Endothelial cell of umbilical vein (primary cell): Measurements from ENCODE around the gene PRKAB1. TPM values are rescaled to one million over a fixed set of nuclear protein-coding genes. Genes with fewer than 3 reads are reported as not detected.

ENCODE experiments used
- BruUV-seq: library from RNA; stranded (reverse); fragments of 400-500 nt; replicated peaks from 2 replicates; lab custom pipeline; 2021; lab: Mats Ljungman, UMichigan
- CTCF ChIA-PET: fragments of 300-600, 350-600 bp; sonication (Branson Sonifier 250); formaldehyde crosslinking; loops from one replicate; lab custom pipeline; 2021; ENCODE audit warnings: antibody characterized with exemption, inconsistent platforms; lab: Charles Lee
- POLR2A ChIA-PET: fragments of 300-600, 350-600 bp; sonication (Branson Sonifier 250); formaldehyde crosslinking; loops from one replicate; lab custom pipeline; 2021; ENCODE audit warnings: antibody characterized with exemption, inconsistent platforms; lab: Charles Lee
- DNase-seq: peaks from one replicate; pipeline ENCODE4 v3.0.0-alpha.2; 2011; ENCODE audit warnings: low read depth, low spot score
- FAIRE-seq: peaks from 2 replicates; lab custom pipeline; 2011; peaks lifted over from hg19 to GRCh38; lab: Jason Lieb, UNC
- H2AFZ ChIP-seq: 2 replicates; pipeline ENCODE4 v1.6.0; 2012; ENCODE audit warnings: low read depth, low read length, control low read depth, inconsistent platforms
- H3K27ac ChIP-seq: 2 replicates; pipeline ENCODE4 v1.5.1; 2011; ENCODE audit warnings: low read depth, mild to moderate bottlenecking, control low read depth, low read length, moderate library complexity; ENCODE audit not compliant: insufficient read depth
- H3K27me3 ChIP-seq, 2 experiments: 2 replicates each; pipeline versions ENCODE4 v1.6.0 to v1.6.1; 2011; ENCODE audit warnings: low read length in 2 of 2, mixed read lengths in 1 of 2; ENCODE audit not compliant: control insufficient read depth in 2 of 2, insufficient read depth in 2 of 2
- H3K36me3 ChIP-seq, 2 experiments: 2 replicates in 1 of 2; 3 replicates in 1 of 2; pipeline ENCODE4 v1.5.1; 2011; ENCODE audit warnings: low read length in 2 of 2, mild to moderate bottlenecking in 1 of 2, moderate library complexity in 1 of 2; ENCODE audit not compliant: control insufficient read depth in 2 of 2, insufficient read depth in 2 of 2; ENCODE audit errors: extremely low read depth in 1 of 2
- H3K4me1 ChIP-seq: 3 replicates; pipeline ENCODE4 v1.5.1; 2011; ENCODE audit warnings: mild to moderate bottlenecking, low read length; ENCODE audit not compliant: control insufficient read depth, insufficient read depth; ENCODE audit errors: extremely low read depth
- H3K4me2 ChIP-seq: 2 replicates; pipeline ENCODE4 v1.6.1; 2011; ENCODE audit warnings: low read length, control low read depth, mixed read lengths; ENCODE audit not compliant: insufficient read depth
- H3K4me3 ChIP-seq, 3 experiments: fragments of 200-600 bp in 1 of 3; sonication (generic), shearing (Covaris generic) in 1 of 3; replicated peaks in 1 of 3; 2 replicates each; pipeline ENCODE4 v1.5.1; 2011 to 2016; ENCODE audit warnings: control low read depth in 3 of 3, low read length in 3 of 3, mild to moderate bottlenecking in 2 of 3, inconsistent platforms in 1 of 3, low read depth in 1 of 3, moderate library complexity in 1 of 3; ENCODE audit not compliant: insufficient read depth in 1 of 3
- H3K79me2 ChIP-seq: 2 replicates; pipeline ENCODE4 v1.6.0; 2012; ENCODE audit warnings: low read length, inconsistent platforms; ENCODE audit not compliant: control insufficient read depth, insufficient read depth
- H3K9ac ChIP-seq: replicated peaks from 2 replicates; pipeline ENCODE3; 2011; ENCODE audit warnings: low read length, control low read depth; ENCODE audit not compliant: insufficient read depth; ENCODE audit errors: extremely low read depth
- H3K9me1 ChIP-seq: replicated peaks from 3 replicates; pipeline ENCODE4 v1.6.0; 2011; ENCODE audit warnings: mild to moderate bottlenecking, low read length; ENCODE audit not compliant: control insufficient read depth, insufficient read depth; ENCODE audit errors: extremely low read depth
- H3K9me3 ChIP-seq: replicated peaks from 2 replicates; pipeline ENCODE4 v1.5.1; 2012; ENCODE audit warnings: low read length, inconsistent platforms; ENCODE audit not compliant: control insufficient read depth, insufficient read depth
- H4K20me1 ChIP-seq: replicated peaks from 2 replicates; pipeline ENCODE3; 2011; ENCODE audit warnings: mild to moderate bottlenecking, low read length; ENCODE audit not compliant: control insufficient read depth, insufficient read depth; ENCODE audit errors: extremely low read depth
- CTCF ChIP-seq, 2 donors: IDR thresholded peaks; 1 replicate in 1 of 2; 2 replicates in 1 of 2; pipeline ENCODE4 v1.5.1; 2011; ENCODE audit warnings: low read length in 2 of 2, mild to moderate bottlenecking in 2 of 2, moderate library complexity in 2 of 2, control low read depth in 1 of 2, inconsistent platforms in 1 of 2, low read depth in 1 of 2; ENCODE audit not compliant: insufficient read depth in 1 of 2; ENCODE audit errors: extremely low read depth in 1 of 2
- EZH2 ChIP-seq: IDR thresholded peaks from 2 replicates; pipeline ENCODE4 v1.6.1; 2012; ENCODE audit warnings: borderline replicate concordance, low read depth, mild to moderate bottlenecking, moderate library complexity, low read length, inconsistent platforms; ENCODE audit not compliant: severe bottlenecking
- FOS ChIP-seq: IDR thresholded peaks from 2 replicates; pipeline ENCODE4 v1.6.1; 2011; ENCODE audit warnings: mild to moderate bottlenecking, low read length, moderate library complexity, borderline replicate concordance; ENCODE audit not compliant: insufficient read depth
- GATA2 ChIP-seq: IDR thresholded peaks from 2 replicates; pipeline ENCODE4 v1.7.0; 2011; ENCODE audit warnings: low read depth, mild to moderate bottlenecking, moderate library complexity, mixed read lengths, low read length; ENCODE audit not compliant: insufficient read length, insufficient read depth
- JUN ChIP-seq: IDR thresholded peaks from 2 replicates; pipeline ENCODE4 v1.6.1; 2011; ENCODE audit warnings: borderline replicate concordance, low read depth; ENCODE audit not compliant: insufficient read length, insufficient read depth
- MAX ChIP-seq: IDR thresholded peaks from 2 replicates; pipeline ENCODE4 v1.6.1; 2011; ENCODE audit not compliant: insufficient read depth, insufficient read length
- MYC ChIP-seq: IDR thresholded peaks from one replicate; pipeline ENCODE4 v1.6.1; 2011; ENCODE audit warnings: mild to moderate bottlenecking, low read depth, low read length
- POLR2A ChIP-seq: IDR thresholded peaks from 2 replicates; pipeline ENCODE4 v1.6.1; 2012; ENCODE audit warnings: low read depth, mild to moderate bottlenecking, control low read depth, low read length
- POLR2AphosphoS5 ChIP-seq: IDR thresholded peaks from 2 replicates; pipeline ENCODE4 v1.6.1; 2012; ENCODE audit warnings: low read depth, mild to moderate bottlenecking, control low read depth, low read length, moderate library complexity; ENCODE audit not compliant: insufficient read depth
- dilution Hi-C: fragments of 300-500 bp; cut with MboI; formaldehyde crosslinking; loops from one replicate; pipeline ENCODE4 v1.15.0; 2019; ENCODE audit warnings: low sequenced_read_pairs; ENCODE audit not compliant: extremely low pct_ligation_motif_present
- intact Hi-C: fragments of 100-400 bp; cut with micrococcal nuclease; formaldehyde crosslinking; loops from one replicate; pipeline ENCODE4 v1.10.0; 2022
- polyA plus RNA-seq, 4 experiments: library from polyadenylated mRNA; depleted of rRNA in 3 of 4; stranded (reverse) in 3 of 4; unstranded in 1 of 4; fragments of >200 nt; gene quantifications; 2 replicates each; pipeline versions ENCODE4 v1.2.1 to v1.2.3, GENCODE V29; 2011 to 2012; ENCODE audit warnings: missing spikeins in 1 of 4
- total RNA-seq: library from RNA; stranded (reverse); gene quantifications from 2 replicates; pipeline ENCODE4 v1.2.3, GENCODE V29; 2021

PRKAB1 gene
- total and polyA plus RNA-seq, 2 donors (not counting 3 experiments of a cell fraction or from before 2014, with no cell fraction given): 23.1 to 27.0 TPM

- dilution Hi-C loops (no loop called here), intact Hi-C loops (loop anchor here (1.0 kb wide), 1 partner anchor 205 kb away; no protein-coding TSS in a partner anchor)
- Histone ChIP-seq H3K4me3 (no peak overlapping the region), H3K9ac (no peak overlapping the region), H3K79me2 (no peaks in the 10 kb centered on the region), H3K4me1 (no peaks in the 10 kb centered on the region), H3K4me2 (no peak overlapping the region), H4K20me1 (no peaks in the 10 kb centered on the region), H3K9me1 (no peaks in the 10 kb centered on the region), H3K9me3 (no peaks in the 10 kb centered on the region), H2AFZ (no peak overlapping the region), H3K36me3 (no peaks in the 10 kb centered on the region), H3K27ac (no peak overlapping the region), H3K27me3 (no peaks in the 10 kb centered on the region)
- CTCF ChIA-PET: interaction anchor here (0.6 to 5.2 kb wide), 23 partner anchors 9 to 1247 kb away, joined by 3 to 61 read pairs (median 4); partner anchors contain the start of gene PRKAB1
- no peak for DNase-seq
- BruUV-seq: no TSS peak
- FAIRE-seq: peak; percentile 81
- POLR2A ChIA-PET: no interaction called here
- no peak for TF ChIP-seq MYC
- TF ChIP-seq CTCF (IDR thresholded peaks at IDR 0.05; ENCODE audit: extremely low read depth in 1 of 2, insufficient read depth in 1 of 2, low read depth in 1 of 2, low read length in 2 of 2): peak; percentile 58 to 65
These were observed 18.6 kb upstream of the PRKAB1 start for GRCh38 chr12:119649202-119649808.

- Histone ChIP-seq H4K20me1 (no peaks in the 10 kb centered on the region), H3K27me3 (peaks cover 0 to 2% of the 10 kb centered on the region in 2 experiments), H3K79me2 (no peaks in the 10 kb centered on the region), H3K9me1 (no peaks in the 10 kb centered on the region), H3K9me3 (no peaks in the 10 kb centered on the region), H3K4me2 (no peak overlapping the region), H3K36me3 (no peaks in the 10 kb centered on the region), H3K27ac (no peak overlapping the region), H3K9ac (no peak overlapping the region), H3K4me1 (no peaks in the 10 kb centered on the region), H2AFZ (no peak overlapping the region), H3K4me3 (no peak overlapping the region)
- no TSS peak for BruUV-seq
- FAIRE-seq: no peak
- DNase-seq: no peak
- POLR2A ChIA-PET: no interaction called here
- TF ChIP-seq JUN (no peak), CTCF (IDR thresholded peaks at IDR 0.05; ENCODE audit: extremely low read depth in 1 of 2, insufficient read depth in 1 of 2, low read depth in 1 of 2, low read length in 2 of 2) (no peak), POLR2AphosphoS5 (no peak), POLR2A (no peak), MYC (no peak), FOS (no peak), MAX (no peak), GATA2 (no peak), EZH2 (no peak)
- dilution Hi-C loops: no loop called here
- CTCF ChIA-PET: interaction anchor here (1.0 to 5.2 kb wide), 5 partner anchors 9 to 208 kb away, joined by 3 to 61 read pairs (median 6); no protein-coding TSS in a partner anchor
- intact Hi-C loops: no loop called here
These were observed 15.3 kb upstream of the PRKAB1 start for GRCh38 chr12:119652665-119653064.
